ENCODE measurements around the gene MUC2. TPM values are rescaled to one million over a fixed set of nuclear protein-coding genes. Genes with fewer than 3 reads are reported as not detected.
"Not testable (repeated sequence)": the region's sequence is repeated elsewhere in the genome, so short reads cannot be mapped to it uniquely, and the experiment has no call there.

The MUC2 gene
- total RNA-seq, 1 experiment from 2014 or later, result not detected

DNA sequence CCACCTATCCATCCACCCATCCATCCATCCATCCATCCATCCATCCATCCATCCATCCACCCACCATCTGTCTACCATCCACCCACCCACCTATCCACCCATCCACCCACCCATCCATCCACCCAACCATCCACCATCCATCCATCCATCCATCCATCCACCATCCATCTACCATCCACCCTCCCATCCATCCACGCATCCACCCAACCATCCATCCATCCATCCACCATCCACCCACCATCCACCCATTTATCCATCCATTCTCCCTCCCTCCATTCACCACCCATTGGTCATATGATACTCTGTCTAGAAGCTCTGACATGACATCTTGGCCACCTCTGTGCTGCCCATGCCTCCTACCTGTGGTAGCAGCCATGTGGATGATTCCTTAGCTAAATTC lies 31.7 kb downstream of the MUC2 start:
- no peak for DNase-seq (ENCODE audit: low read depth)

DNA sequence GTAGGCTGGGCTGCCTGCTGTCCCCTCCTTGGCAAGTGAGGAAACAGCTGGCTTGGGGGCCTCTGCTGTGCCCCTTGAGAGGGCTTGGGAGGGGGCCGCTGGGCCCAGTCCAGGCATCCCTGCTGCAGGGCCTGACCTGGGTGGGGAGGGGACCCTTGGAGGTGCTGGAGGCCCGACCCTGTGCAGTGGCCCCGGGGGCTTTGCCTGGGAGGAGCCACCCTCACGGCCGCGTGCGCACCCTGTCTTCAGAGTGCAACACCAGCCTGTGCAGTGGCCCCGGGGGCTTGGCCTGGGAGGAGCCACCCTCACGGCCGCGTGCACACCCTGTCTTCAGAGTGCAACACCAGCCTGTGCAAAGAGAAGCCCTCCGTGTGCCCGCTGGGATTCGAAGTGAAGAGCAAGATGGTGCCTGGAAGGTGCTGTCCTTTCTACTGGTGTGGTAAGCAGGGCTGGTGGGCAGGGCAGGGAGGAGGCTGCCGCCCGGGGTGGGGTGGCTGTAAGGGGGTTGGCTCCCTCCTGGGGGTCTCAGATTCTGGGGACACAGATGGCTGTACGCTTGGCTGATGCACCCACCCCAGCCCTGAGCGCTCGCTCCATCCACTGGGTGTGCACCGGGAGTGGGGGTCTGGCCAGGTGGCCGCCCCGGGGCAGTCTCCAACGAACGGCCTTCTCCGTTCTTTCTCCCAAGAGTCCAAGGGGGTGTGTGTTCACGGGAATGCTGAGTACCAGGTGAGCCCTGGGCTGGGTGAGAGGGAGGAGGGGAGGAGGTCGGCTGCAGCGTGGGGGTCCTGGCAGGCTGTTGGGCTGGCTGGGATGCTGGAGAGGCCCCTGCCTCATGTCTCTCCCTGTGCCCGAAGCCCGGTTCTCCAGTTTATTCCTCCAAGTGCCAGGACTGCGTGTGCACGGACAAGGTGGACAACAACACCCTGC lies 32.9 kb downstream of the MUC2 start:
- DNase-seq (ENCODE audit: low read depth), result no peak

DNA sequence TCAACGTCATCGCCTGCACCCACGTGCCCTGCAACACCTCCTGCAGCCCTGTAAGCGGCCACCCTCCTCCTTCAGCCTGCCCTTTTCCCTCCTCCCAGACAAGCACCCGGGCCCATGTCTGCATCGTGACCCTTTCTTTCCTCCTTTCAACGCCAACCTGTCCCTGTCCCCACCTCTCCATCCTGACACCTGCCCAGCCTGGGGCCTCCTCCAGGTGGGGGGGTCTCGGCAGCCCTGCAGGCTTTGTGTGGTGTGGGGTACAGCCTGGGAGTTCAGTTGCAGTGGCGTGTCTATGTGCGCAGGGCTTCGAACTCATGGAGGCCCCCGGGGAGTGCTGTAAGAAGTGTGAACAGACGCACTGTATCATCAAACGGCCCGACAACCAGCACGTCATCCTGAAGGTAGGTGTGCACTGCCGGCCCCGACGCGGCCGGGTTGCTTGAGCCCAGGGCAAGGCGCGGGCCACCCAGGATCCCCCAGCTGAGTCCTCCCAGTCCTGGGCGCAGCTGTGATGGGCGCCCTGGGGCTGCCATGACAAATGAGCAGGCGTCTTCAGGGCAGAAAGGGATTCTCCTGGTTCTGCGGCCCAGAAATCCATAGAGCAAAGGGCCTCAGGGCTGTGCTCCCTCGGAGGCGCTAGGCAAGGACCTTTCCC lies 33.7 kb downstream of the MUC2 start:
- DNase-seq (ENCODE audit: low read depth), result no peak

DNA sequence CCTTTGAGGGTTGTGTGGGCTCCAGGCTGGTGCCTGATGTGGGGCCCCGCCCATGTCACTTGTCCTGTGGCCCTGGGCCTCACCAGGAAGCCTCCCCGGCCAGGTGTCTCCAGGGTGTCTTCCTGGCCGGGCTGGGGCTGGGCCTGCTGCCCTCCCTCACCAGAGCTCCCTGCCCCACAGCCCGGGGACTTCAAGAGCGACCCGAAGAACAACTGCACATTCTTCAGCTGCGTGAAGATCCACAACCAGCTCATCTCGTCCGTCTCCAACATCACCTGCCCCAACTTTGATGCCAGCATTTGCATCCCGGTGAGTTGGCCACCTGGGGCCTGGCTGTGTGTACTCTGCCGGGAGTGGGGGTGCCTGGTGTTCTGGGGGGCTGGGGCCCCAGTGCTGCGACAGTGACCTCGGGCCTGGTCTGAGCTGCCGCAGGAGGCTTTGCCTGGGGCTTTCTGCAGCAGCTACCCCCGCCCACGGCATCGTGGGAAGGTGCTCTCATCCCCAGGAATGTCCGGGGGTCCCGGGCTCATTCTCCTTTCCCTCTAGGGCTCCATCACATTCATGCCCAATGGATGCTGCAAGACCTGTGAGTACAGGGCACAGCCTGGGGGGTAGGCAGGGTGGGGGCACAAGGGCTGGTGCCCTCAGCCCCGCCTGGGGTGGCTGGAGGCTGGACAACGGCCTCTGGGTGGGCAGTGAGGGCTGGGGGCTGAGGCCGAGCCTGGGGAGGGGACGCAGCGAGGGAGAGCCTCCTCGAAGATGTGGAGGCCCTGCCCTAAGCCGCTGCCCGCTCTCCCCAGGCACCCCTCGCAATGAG lies 34.6 kb downstream of the MUC2 start:
- no peak for DNase-seq (ENCODE audit: low read depth)

DNA sequence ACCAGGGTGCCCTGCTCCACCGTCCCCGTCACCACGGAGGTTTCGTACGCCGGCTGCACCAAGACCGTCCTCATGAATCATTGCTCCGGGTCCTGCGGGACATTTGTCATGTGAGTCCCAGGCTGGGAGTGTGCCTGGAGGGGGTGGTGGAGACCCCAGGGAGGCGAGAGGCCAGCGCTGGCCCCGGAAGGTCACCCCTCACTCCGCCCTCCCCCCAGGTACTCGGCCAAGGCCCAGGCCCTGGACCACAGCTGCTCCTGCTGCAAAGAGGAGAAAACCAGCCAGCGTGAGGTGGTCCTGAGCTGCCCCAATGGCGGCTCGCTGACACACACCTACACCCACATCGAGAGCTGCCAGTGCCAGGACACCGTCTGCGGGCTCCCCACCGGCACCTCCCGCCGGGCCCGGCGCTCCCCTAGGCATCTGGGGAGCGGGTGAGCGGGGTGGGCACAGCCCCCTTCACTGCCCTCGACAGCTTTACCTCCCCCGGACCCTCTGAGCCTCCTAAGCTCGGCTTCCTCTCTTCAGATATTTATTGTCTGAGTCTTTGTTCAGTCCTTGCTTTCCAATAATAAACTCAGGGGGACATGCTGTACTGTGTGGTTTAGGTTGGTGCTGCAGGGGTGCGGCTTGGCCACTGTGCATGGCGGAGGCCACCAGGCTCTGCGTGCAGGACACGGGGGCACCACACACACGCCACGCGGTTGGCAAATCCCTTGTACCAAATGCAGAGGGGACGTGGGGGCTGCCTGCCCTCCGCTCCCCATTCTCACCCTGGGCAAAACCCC lies 35.4 kb downstream of the MUC2 start:
- DNase-seq (ENCODE audit: low read depth), result no peak

DNA sequence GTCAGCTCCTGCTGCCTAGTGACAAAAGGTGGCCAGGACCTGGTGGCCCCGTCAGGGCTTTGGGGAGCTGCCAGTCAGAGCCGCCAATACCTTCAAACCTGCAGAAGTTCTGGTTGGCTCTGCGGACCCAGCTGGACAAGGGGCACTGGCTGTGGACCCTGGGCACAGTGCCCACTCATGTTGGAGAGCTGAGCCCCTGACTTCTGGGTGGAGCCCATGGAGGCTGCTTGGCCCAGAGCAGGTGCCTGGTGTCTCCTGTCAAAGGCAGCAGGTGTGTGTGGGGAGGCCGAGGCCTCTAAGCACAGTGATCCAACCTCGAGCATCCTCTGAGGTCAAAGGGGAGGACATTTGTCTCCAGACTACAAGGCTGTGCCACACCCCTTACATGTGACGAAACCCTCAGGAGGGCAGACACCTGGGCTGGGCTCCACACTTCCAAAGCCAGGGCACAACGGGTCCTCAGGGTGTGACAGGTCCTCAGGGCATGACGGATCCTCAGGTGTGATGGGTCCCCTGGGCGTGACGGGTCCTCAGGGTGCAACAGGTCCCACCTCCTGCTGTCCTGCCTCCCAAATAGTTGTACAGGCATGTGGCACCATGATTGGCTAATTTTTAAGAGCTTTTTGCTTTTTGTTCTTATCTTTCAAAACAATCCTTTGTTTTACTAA lies 37.0 kb downstream of the MUC2 start:
- no peak for DNase-seq (ENCODE audit: low read depth)

DNA sequence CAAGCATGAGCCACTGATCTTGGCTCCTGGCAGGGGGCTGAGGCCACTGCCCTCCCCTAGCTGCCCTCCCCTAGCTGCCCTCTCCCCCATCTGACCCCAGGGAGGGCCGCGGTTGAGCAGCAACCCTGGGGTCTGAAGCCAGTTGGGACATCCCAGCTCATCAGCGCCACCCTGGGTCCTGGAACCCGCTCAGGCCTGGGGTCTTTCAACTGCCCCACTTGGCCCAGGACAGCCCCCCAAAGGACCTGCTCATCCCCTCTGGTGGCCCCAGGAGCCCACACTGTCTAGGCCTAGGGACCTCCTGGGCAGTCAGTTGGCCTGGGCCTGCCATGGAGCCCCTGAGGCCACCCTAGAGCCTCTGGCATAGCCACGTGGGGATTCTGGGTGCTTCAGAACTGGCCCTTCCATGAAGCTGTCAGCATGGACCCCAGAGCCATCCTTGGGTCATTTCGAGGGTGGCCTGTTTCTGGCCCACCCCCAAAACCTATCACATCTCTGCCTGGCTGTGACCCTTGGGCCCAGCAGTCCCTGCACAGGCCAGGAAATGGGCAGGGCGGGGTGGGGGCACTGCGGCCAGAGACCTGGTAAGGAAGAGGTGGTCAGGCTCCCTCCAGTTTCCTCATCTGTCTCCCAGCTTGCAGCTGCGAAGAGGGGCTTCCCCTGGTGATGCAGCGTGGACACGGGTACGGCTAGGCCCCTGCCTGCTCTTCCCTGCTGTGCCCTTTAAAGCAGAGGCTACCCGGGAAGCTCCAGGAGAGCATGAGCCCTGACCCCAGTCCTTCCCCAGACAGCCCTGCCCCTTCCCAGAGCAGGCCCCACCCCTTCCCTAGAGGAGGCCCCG lies 37.9 kb downstream of the MUC2 start:
- no peak for DNase-seq (ENCODE audit: low read depth)

DNA sequence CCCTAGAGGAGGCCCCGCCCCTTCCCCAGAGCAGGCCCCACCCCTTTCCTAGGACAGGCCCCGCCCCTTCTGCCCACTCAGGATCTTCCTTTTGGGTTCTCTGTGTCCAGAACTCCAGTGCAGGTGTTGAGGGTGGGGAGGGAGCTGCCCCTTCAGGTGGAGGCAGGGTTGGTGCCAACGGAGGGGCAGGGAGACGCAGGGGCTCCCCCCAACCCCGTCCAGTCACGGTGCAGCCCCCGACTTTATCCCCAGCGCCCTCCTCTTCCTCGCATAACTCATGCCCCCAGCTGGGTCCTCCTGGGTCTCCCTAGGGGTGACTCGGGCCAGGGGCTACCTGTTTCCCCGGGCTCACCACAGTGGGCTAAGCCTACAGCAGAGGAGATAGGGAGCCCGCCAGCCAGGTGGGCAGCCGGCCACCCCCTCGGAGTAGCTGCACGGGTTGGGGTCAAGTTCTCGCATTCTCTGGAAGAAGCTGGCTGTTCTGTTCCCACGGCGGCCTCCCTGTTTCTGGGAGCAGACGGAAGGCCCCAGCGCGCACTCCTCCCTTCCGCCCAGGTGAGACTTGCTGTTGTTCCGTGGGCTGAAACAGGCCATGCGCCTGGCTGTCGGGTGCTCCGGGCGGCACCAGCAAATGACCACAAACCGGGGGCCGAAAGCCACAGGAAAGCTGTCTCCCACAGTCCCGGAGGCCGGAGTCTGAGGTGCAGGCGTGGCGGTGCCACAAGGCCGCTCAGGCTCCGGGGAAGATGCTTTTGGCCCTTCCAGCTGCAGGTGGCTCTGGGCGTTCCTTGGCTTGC lies 38.9 kb downstream of the MUC2 start:
- DNase-seq (ENCODE audit: low read depth), result no peak

DNA sequence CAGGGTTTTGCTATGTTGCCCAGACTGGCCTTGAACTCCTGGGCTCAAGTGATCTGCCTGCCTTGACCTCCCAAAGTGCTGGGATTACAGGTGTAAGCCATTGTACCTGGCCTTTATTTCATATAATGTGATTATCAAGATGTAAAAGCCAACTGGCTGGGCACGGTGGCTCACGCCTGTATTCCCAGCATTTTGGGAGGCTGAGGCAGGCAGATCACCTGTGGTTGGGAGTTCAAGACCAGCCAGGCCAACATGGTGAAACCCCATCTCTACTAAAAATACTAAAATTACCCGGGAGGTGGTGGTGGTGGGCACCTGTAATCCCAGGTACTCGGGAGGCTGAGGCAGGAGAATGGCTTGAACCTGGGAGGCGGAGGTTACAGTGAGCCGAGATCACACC lies 40.6 kb downstream of the MUC2 start:
- DNase-seq (ENCODE audit: low read depth), result not testable (repeated sequence)

DNA sequence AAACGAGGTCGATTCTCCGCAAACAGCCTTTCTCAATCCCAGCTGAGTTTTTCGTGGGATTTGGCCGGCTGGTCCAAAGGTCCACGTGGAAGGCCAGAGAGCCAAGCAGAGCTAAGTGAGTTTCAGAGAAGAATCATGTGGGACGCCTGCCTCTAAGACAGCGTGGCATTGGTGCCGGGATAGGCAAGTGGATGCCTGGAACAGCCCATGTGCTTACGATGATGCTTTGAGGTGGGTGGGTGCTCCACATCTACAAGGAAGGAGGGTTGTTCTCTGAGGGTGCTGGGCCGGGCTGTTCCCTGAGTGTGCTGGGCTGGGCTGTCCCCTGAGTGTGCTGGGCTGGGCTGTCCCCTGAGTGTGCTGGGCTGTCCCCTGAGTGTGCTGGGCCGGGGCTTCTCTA lies 41.4 kb downstream of the MUC2 start:
- no peak for DNase-seq (ENCODE audit: low read depth)

DNA sequence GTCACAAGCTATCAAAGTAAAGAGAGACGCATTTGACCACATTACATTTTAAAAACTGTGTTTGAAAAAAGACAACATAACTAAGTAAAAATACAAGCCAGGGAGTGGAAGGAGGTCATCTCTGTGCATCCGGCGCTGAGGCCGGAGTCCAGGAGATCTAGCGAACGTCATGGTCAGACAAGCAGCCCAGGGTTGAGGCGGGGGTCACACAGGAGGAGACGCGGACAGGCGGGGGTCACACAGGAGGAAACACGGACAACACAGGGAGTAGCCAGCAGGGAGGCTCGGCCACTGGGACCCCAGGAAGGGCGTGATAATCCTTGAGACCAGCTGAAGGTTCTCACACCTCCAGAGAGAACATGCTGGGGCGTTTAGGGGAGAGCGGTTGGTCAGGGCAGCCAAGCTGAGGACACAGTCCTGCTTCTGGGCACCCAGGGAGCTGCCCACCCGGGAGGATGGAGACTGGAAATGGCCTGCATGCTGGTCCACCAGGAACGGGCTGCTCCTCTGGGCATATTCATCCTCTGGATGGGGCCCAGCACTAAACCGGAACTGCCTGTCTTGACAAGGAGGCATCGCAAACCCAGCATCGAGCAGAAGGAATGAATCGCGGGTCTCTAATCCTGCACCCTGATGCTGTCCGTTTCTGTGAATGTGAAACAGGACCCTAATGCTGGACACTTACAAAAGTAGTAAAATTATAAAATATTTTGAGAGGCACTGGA lies 42.2 kb downstream of the MUC2 start:
- no peak for DNase-seq (ENCODE audit: low read depth)

DNA sequence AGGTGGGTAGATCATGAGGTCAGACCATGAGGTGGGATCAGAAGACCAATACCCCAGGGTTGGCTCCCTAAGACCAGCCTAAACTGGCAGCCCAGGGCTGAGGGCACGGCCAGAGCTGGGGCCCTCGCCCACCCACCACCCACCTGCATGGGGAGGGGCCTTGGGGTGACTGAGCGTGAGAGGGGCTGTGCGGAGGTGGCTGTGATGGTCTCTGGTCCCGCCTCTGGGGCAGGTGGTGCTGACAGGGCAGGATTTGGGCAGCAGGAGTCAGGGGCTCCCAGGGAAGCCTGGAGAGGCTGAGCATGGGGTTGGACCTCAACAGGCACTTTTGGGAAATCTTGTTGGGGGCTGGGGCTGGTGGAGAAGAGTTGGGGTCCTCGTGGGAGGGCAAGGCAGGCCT lies 43.3 kb downstream of the MUC2 start:
- DNase-seq (ENCODE audit: low read depth), result no peak

DNA sequence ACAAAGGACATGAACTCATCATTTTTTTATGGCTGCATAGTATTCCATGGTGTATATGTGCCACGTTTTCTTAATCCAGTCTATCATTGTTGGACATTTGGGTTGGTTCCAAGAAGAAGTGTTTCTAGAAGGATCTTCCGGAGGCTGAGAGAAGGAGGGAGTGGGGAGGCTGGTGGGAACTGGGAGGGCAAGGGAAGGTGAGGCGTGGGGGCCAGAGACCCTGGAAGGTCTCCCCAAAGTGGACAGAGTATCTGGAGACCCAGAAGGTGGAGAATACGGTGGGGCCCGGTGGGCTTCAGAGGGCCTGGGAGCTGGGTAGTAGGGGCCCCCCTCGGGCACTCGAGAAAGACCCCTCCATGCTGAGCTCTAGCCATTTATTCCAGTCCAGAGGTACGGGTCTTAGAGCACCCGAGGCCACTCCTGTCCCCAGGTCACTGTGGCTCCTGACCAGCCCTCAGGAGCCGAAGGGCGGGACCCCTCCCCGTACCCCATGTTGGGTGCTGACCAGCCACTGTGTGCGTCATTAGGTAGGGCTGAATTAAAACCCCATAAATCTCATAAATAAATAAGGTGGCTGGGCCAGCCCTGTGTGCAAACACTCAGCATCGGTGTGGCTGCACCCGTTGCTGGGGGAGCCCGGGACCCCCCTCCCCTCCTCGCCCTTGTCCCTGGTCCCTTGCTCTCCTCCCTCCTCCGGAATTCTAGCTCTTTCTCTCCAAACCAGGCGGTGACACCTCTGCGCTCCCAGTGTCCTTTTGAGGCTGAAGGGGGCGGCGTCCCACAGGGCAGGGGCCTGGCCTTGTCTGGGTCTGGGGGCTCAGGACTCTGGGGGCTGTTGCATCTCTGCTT lies 44.3 kb downstream of the MUC2 start:
- no peak for DNase-seq (ENCODE audit: low read depth)

DNA sequence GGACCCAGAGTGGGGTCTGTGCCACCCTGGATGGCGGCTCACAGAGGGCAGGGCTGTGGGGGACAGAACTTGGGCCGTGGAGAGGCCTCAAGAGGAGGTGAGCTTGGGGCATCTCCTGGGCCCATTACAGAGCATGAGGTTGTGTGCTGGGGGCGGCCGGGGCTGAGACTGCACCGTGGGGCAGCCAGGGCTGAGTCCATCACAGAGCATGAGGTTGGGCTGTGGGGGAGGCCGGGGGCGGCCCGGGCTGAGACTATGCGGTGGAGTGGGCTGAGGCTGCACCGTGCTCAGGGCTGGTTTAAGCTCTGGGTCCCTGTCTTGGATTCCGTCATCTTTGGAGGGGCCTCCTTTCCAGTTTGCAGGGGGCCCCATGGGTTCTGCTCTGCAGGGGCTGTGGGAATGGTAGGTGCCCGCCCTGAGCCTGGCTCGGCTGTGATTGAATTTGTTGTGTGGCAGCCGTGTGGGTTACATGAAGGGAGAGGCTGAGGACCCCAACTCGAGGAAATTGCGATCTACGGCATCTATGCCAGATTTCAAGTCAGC lies 45.0 kb downstream of the MUC2 start:
- no peak for DNase-seq (ENCODE audit: low read depth)

DNA sequence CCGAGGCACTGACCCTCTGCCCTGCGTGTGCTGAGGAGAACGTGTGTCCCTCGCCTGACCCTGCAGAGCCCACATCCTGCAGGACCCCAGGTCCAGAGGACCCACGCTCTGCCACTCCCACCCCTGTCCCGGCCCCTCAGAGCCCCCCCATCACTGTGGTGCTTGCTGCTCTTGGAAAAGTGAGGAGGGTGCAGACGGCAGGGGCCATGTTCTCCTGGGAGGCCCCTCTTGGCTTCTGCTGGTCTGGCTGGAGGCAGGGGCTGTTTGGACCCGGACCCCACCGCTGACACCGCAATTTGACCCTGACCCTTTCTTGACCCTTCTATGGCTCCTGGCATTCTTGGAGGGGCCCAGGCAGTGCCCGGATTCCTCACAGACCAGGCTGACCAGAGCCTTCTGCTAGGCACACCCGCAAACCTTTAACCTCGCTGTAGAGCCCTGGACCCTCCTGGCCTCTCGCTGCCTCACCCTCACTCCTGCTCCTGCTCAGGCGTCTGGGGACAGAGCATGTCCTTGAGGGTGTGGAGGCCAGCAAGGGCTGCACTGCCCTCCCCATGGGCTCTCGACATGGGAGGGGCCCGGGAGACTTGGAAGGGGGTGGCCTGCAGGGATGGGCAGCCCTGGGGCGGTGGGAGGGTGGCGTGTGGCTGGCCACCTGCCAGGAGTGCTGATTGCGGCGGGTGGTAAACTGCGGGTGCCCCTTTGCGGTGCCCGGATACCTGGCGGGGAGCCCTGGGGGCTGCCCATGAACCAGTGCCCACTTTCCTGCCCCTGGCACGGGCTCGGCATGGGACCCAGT lies 46.1 kb downstream of the MUC2 start:
- DNase-seq (ENCODE audit: low read depth), result no peak

DNA sequence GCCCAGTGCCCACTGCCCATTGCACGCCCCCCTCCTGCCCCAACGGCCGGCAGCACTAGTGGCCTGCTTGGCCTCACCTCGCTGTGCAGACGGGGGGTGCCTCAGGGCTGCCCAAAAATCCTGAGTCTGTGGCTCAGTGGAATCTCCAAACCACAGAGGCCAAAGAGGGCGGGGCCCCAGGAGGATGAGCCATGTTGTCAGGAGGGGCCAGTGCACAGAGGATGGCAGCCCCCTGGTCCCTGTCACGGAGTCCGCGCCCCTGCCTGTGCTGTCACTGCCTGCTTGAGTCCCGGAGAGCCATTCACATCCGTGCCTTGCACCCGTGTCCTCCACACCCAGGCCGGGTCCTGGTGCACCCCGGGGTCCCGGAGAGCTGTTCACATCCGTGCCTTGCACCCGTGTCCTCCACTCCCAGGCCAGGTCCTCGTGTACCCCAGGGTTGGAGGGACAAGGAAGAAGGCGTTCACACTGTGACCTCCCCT lies 46.7 kb downstream of the MUC2 start:
- no peak for DNase-seq (ENCODE audit: low read depth)
